ENCODE measurements around the gene GRIN3B. TPM values are rescaled to one million over a fixed set of nuclear protein-coding genes. Genes with fewer than 3 reads are reported as not detected.

Gene GRIN3B
- total and polyA plus RNA-seq, 2 of the 4 experiments (the other 2 are of a cell fraction): under 0.01 to 0.91 TPM

DNA sequence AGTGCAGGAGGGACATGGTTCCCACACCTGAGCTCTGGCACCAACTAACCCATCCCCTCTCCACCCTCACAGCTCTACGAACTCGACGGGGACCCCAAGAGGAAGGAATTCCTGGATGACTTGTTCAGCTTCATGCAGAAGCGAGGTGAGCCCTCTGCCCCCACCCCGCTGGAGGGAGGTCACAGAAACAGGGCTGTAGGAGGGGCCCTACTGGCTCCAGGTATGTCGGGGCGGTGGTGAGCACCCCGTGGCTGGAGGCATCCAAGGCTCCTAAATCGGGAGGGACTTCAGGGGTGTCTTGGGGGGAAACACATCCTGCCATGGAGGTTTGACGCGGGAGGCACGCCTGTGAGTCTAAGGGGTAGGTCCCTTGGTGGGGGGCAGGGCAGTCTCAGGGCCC is 40.2 kb upstream of the GRIN3B start:
- POLR2A ChIA-PET (ENCODE audit: unreplicated experiment): no interaction called here
- CTCF ChIA-PET: no interaction called here
- Histone ChIP-seq H3K36me3 (ENCODE audit: control insufficient read depth, insufficient read depth, low read length) (peaks cover 53% of the 10 kb centered on the region), H4K20me1 (ENCODE audit: insufficient read depth, low read length) (peaks cover 45% of the 10 kb centered on the region), H4K5ac (ENCODE audit: low read depth, low read length) (no peak overlapping the region), H2BK15ac (ENCODE audit: low read depth, low read length) (no peak overlapping the region), H3K9me3 (ENCODE audit: control insufficient read depth, insufficient read depth, low read length) (no peaks in the 10 kb centered on the region), H4K8ac (ENCODE audit: low read depth in 2 of 2, low read length in 2 of 2) (no peak overlapping the region), H2AK9ac (replicated peaks; ENCODE audit: low read depth, low read length, poor library complexity) (no peak overlapping the region), H3K79me1 (ENCODE audit: low read depth in 1 of 2, low read length in 2 of 2) (peaks cover 51 to 88% of the 10 kb centered on the region in 2 experiments), H3K56ac (ENCODE audit: extremely low read depth, insufficient read depth, low read length) (no peak overlapping the region), H3K23ac (ENCODE audit: low read depth, low read length) (no peak overlapping the region), H2BK20ac (ENCODE audit: low read depth, low read length) (no peak overlapping the region), H2AK5ac (ENCODE audit: low read depth, low read length) (no peak overlapping the region; the same call in 1 of the 2 replicates), H3K4ac (ENCODE audit: low read depth, low read length) (no peak overlapping the region), H3K9me1 (ENCODE audit: insufficient read depth, low read length) (peaks cover 10% of the 10 kb centered on the region; the same call in 1 of the 2 replicates), H2BK120ac (ENCODE audit: low read depth, low read length) (no peak overlapping the region), H4K91ac (ENCODE audit: insufficient read depth, low read depth, low read length) (no peak overlapping the region), H3K14ac (replicated peaks; ENCODE audit: low read depth, low read length) (no peak overlapping the region), H3K27ac (ENCODE audit: insufficient read depth, low read length) (no peak overlapping the region), H3K9ac (ENCODE audit: low read depth, low read length) (no peak overlapping the region), H3K4me1 (ENCODE audit: control insufficient read depth, insufficient read depth, low read length) (peaks cover 18% of the 10 kb centered on the region), H3K27me3 (ENCODE audit: control insufficient read depth, insufficient read depth, low read length) (no peaks in the 10 kb centered on the region), H2BK5ac (ENCODE audit: low read depth, low read length, poor library complexity, severe bottlenecking) (no peak overlapping the region), H2AFZ (replicated peaks; ENCODE audit: low read length, poor library complexity) (no peak overlapping the region), H3K18ac (ENCODE audit: low read depth, low read length) (no peak overlapping the region), H3K4me2 (ENCODE audit: low read depth, low read length) (no peak overlapping the region), H3K4me3 (ENCODE audit: insufficient read depth, low read depth, low read length) (no peak overlapping the region)
- no peak for TF ChIP-seq CHD1 (IDR thresholded peaks at IDR 0.05; ENCODE audit: low read depth, low read length)
- TF ChIP-seq MAFK (IDR thresholded peaks at IDR 0.05; ENCODE audit: low read depth, low read length): no peak
- no peak for TF ChIP-seq RFX5 (IDR thresholded peaks at IDR 0.05; ENCODE audit: low read depth, low read length)
- no peak for TF ChIP-seq RAD21 (IDR thresholded peaks at IDR 0.05; ENCODE audit: low read length)
- TF ChIP-seq FOS (IDR thresholded peaks at IDR 0.05; ENCODE audit: low read depth, low read length): no peak
- no peak for TF ChIP-seq ELK1 (IDR thresholded peaks at IDR 0.05; ENCODE audit: borderline replicate concordance, low read depth, low read length)
- TF ChIP-seq, protein P1, sequence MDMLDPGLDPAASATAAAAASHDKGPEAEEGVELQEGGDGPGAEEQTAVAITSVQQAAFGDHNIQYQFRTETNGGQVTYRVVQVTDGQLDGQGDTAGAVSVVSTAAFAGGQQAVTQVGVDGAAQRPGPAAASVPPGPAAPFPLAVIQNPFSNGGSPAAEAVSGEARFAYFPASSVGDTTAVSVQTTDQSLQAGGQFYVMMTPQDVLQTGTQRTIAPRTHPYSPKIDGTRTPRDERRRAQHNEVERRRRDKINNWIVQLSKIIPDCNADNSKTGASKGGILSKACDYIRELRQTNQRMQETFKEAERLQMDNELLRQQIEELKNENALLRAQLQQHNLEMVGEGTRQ (IDR thresholded peaks at IDR 0.05; ENCODE audit: low read depth, low read length): no peak
- ATAC-seq (ENCODE audit: low read depth) (no peak), DNase-seq (no peak)
- WGBS, 2 experiments (ENCODE audit: extremely low coverage in 2 of 2, insufficient read length in 1 of 2): 67% methylated on average over 3 of the region's 12 CpGs; no CpG with 5 or more reads in 1 of the 2 experiments
- intact Hi-C loops (cut with micrococcal nuclease): no loop called here
- BruUV-seq (replicated peaks): no TSS peak
- in situ Hi-C loops (cut with MboI; ENCODE audit: low sequenced_read_pairs): no loop called here
- dilution Hi-C loops (cut with HindIII; ENCODE audit: low sequenced_read_pairs, unreplicated experiment): no loop called here

All from IMR-90 (cell line).